ENCODE measurements around the gene PCDHB14.
"Not testable (repeated sequence)": the region's sequence is repeated elsewhere in the genome, so short reads cannot be mapped to it uniquely, and the experiment has no call there.

Gene PCDHB14

DNA sequence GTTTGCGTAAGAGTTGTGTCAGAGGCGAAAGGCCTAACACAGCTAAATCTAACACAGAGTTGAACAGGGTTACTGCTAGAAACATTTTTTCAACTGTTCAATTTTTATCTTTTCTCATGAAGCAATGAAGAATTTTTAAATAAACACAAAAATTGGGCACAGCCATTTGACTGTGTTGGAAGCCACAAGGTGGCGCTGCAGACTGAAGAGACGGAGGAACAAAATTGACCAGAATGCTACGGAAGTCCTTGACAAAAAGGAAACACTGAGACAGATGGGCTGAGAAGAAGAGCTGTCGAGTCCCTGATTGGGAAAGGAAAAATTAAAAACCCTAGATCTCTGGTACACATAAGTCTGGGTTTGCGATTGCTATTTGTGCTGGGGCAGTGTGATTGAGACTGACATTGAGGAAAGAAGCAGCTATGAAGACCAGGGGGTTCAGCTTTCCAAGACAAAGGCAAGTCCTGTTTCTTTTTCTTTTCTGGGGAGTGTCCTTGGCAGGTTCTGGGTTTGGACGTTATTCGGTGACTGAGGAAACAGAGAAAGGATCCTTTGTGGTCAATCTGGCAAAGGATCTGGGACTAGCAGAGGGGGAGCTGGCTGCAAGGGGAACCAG, 36.1 kb upstream of the PCDHB14 start, which contains the start of gene PCDHB9:
TSS of gene PCDHB9 (plus strand) at position 265 of the 616 bp plus-strand sequence. CDS start at position 423, 158 bp downstream.
- TF ChIP-seq, protein P1, sequence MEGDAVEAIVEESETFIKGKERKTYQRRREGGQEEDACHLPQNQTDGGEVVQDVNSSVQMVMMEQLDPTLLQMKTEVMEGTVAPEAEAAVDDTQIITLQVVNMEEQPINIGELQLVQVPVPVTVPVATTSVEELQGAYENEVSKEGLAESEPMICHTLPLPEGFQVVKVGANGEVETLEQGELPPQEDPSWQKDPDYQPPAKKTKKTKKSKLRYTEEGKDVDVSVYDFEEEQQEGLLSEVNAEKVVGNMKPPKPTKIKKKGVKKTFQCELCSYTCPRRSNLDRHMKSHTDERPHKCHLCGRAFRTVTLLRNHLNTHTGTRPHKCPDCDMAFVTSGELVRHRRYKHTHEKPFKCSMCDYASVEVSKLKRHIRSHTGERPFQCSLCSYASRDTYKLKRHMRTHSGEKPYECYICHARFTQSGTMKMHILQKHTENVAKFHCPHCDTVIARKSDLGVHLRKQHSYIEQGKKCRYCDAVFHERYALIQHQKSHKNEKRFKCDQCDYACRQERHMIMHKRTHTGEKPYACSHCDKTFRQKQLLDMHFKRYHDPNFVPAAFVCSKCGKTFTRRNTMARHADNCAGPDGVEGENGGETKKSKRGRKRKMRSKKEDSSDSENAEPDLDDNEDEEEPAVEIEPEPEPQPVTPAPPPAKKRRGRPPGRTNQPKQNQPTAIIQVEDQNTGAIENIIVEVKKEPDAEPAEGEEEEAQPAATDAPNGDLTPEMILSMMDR (IDR thresholded peaks at IDR 0.05; ENCODE audit: extremely low read depth, insufficient read depth, missing control alignments): peak; percentile 48
- in situ Hi-C loops (cut with MboI; ENCODE audit: low pct_unique_long_range_greater_than_20kb, low sequenced_read_pairs, unreplicated experiment): no loop called here
- DNase-seq (ENCODE audit: low spot score): no peak

DNA sequence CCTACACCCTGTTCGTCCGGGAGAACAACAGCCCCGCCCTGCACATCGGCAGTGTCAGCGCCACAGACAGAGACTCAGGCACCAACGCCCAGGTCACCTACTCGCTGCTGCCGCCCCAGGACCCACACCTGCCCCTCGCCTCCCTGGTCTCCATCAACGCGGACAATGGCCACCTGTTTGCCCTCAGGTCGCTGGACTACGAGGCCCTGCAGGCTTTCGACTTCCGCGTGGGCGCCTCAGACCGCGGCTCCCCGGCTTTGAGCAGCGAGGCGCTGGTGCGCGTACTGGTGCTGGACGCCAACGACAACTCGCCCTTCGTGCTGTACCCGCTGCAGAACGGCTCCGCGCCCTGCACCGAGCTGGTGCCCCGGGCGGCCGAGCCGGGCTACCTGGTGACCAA, 34.5 kb upstream of the PCDHB14 start:
- in situ Hi-C loops (cut with MboI; ENCODE audit: low pct_unique_long_range_greater_than_20kb, low sequenced_read_pairs, unreplicated experiment); DNase-seq (ENCODE audit: low spot score): not testable (repeated sequence)

DNA sequence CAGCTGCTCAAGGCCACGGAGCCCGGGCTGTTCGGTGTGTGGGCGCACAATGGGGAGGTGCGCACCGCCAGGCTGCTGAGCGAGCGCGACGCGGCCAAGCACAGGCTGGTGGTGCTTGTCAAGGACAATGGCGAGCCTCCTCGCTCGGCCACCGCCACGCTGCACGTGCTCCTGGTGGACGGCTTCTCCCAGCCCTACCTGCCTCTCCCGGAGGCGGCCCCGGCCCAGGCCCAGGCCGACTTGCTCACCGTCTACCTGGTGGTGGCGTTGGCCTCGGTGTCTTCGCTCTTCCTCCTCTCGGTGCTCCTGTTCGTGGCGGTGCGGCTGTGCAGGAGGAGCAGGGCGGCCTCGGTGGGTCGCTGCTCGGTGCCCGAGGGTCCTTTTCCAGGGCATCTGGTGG, 34.0 kb upstream of the PCDHB14 start:
- DNase-seq (ENCODE audit: low spot score); in situ Hi-C loops (cut with MboI; ENCODE audit: low pct_unique_long_range_greater_than_20kb, low sequenced_read_pairs, unreplicated experiment): not testable (repeated sequence)

DNA sequence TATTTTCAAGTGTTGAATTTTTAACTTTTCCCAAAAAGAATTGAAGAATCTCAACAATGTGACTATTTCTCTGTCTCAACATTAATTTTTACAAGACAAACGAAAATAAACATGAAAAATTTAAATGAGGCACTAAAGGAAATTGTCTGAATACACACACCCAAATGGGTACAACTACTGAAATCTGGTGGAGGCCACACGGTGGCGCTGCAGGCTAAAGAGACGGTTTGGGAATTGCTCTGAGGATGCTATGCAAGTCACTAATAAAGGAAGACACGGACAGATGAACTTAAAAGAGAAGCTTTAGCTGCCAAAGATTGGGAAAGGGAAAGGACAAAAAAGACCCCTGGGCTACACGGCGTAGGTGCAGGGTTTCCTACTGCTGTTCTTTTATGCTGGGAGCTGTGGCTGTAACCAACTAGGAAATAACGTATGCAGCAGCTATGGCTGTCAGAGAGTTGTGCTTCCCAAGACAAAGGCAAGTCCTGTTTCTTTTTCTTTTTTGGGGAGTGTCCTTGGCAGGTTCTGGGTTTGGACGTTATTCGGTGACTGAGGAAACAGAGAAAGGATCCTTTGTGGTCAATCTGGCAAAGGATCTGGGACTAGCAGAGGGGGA, 30.9 kb upstream of the PCDHB14 start, which contains the start of gene PCDHB10:
TSS of gene PCDHB10 (plus strand) at position 244 of the 616 bp plus-strand sequence. CDS start at position 444, 200 bp downstream.
- TF ChIP-seq, protein P1 (IDR thresholded peaks at IDR 0.05; ENCODE audit: extremely low read depth, insufficient read depth, missing control alignments): peak; percentile 38
- peak; percentile 43 for DNase-seq (ENCODE audit: low spot score)

DNA sequence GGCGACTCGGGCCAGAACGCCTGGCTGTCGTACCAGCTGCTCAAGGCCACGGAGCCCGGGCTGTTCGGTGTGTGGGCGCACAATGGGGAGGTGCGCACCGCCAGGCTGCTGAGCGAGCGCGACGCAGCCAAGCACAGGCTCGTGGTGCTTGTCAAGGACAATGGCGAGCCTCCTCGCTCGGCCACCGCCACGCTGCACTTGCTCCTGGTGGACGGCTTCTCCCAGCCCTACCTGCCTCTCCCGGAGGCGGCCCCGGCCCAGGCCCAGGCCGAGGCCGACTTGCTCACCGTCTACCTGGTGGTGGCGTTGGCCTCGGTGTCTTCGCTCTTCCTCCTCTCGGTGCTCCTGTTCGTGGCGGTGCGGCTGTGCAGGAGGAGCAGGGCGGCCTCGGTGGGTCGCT, 28.8 kb upstream of the PCDHB14 start:
- DNase-seq (ENCODE audit: low spot score); in situ Hi-C loops (cut with MboI; ENCODE audit: low pct_unique_long_range_greater_than_20kb, low sequenced_read_pairs, unreplicated experiment): not testable (repeated sequence)

More for the DNA sequence above, 30.9 kb upstream of the PCDHB14 start, which contains the start of gene PCDHB10:
- in situ Hi-C loops (cut with MboI; ENCODE audit: low pct_unique_long_range_greater_than_20kb, low sequenced_read_pairs, unreplicated experiment): no loop called here

DNA sequence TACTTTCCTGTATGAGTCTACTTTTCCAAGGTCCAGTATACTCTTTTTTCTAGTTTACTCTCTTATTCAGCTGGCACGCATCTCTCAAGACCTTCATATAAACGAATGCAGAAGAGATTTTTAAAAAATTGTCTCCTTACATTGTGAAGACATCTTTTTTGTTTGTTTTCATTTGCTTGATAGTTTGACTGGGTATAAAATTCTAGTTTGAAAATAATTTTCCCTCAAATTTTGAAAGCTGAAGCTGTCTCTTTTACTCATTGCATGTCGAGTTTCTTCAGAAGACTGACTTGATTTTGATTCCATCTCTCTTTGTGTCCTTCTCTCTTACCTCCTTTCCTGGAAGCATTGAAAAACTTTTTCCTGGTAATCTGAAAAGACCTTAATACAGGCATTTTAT, 26.8 kb upstream of the PCDHB14 start:
- TF ChIP-seq, protein P1 (IDR thresholded peaks at IDR 0.05; ENCODE audit: extremely low read depth, insufficient read depth, missing control alignments): no peak
- no peak for DNase-seq (ENCODE audit: low spot score)
- in situ Hi-C loops (cut with MboI; ENCODE audit: low pct_unique_long_range_greater_than_20kb, low sequenced_read_pairs, unreplicated experiment): no loop called here

DNA sequence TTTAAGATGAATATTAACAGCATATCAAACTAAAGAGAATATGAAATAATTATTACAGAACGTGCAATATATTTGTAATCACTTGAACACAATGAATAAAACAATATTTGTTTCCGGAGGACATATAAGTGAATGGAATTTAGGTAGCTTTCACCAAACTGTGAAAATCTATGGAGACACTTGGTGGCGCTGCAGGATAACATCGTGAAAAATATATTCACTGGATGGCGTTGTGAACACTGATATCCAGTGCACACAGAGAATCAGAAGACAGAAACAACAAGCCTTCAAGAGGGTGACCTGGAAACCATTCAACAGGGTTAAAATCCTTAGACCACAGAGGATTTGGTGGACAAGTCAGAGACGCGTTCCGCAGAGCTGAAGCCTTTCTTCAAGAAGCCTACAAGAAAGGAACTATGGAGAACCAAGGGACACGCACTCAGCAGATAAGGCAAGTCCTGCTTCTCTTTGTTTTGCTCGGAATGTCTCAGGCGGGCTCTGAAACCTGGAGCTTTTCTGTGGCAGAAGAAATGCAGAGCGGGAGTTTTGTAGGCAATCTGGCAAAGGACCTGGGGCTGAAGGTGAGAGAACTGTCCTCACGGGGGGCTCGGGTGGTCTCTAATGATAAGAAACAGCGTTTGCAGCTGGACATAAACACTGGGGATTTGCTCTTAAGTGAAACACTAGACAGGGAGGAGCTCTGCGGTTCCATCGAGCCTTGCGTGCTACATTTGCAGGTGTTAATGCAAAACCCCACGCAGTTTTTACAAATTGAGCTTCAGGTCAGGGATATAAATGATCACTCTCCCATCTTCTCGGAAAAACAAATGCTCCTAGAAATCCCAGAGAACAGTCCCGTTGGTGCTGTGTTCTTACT, 23.5 kb upstream of the PCDHB14 start, which contains the start of gene PCDHB11:
TSS of gene PCDHB11 (plus strand) at position 269 of the 877 bp plus-strand sequence. CDS start at position 417, 148 bp downstream.
- in situ Hi-C loops (cut with MboI; ENCODE audit: low pct_unique_long_range_greater_than_20kb, low sequenced_read_pairs, unreplicated experiment): no loop called here
- TF ChIP-seq, protein P1 (IDR thresholded peaks at IDR 0.05; ENCODE audit: extremely low read depth, insufficient read depth, missing control alignments): no peak
- DNase-seq (ENCODE audit: low spot score): no peak

DNA sequence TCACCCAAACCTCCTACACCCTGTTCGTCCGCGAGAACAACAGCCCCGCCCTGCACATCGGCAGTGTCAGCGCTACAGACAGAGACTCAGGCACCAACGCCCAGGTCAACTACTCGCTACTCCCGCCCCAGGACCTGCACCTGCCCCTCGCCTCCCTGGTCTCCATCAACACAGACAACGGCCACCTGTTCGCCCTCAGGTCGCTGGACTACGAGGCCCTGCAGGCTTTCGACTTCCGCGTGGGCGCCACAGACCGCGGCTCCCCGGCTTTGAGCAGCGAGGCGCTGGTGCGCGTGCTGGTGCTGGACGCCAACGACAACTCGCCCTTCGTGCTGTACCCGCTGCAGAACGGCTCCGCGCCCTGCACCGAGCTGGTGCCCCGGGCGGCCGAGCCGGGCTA, 22.0 kb upstream of the PCDHB14 start:
- in situ Hi-C loops (cut with MboI; ENCODE audit: low pct_unique_long_range_greater_than_20kb, low sequenced_read_pairs, unreplicated experiment): not testable (repeated sequence)

DNA sequence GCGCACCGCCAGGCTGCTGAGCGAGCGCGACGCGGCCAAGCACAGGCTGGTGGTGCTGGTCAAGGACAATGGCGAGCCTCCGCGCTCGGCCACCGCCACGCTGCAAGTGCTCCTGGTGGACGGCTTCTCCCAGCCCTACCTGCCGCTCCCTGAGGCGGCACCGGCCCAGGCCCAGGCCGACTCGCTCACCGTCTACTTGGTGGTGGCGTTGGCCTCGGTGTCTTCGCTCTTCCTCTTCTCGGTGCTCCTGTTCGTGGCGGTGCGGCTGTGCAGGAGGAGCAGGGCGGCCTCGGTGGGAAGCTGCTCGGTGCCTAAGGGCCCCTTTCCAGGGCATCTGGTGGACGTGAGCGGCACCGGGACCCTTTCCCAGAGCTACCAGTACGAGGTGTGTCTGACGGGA, 21.5 kb upstream of the PCDHB14 start:
- in situ Hi-C loops (cut with MboI; ENCODE audit: low pct_unique_long_range_greater_than_20kb, low sequenced_read_pairs, unreplicated experiment); DNase-seq (ENCODE audit: low spot score): not testable (repeated sequence)

More for the DNA sequence above, 22.0 kb upstream of the PCDHB14 start:
- not testable (repeated sequence) for DNase-seq (ENCODE audit: low spot score)
